Measurements from ENCODE around the gene DBX1. TPM values are rescaled to one million over a fixed set of nuclear protein-coding genes. Genes with fewer than 3 reads are reported as not detected.
"Not testable (repeated sequence)": the region's sequence is repeated elsewhere in the genome, so short reads cannot be mapped to it uniquely, and the experiment has no call there.

Gene DBX1
- total RNA-seq (2014; rRNA removed; shearing (Covaris generic)): not detected in 2 replicates
- polyA plus RNA-seq (2014; cell fraction: nucleus; rRNA removed): not detected in 2 replicates

- no peak for DNase-seq (ENCODE audit: extremely low read depth, low read depth)
These were observed at the start of gene DBX1 for GRCh38 chr11:20160425-20161229. Gene DBX1 (minus strand): TSS chr11:20160475. CDS start chr11:20160324, 151 bp downstream.

- DNase-seq (ENCODE audit: extremely low read depth, low read depth): no peak
These were observed 48.4 kb upstream of the DBX1 start for GRCh38 chr11:20208622-20209111.

GRCh38 chr11:20207781-20208621 is 47.7 kb upstream of the DBX1 start:
- DNase-seq (ENCODE audit: extremely low read depth, low read depth): no peak

- no peak for DNase-seq (ENCODE audit: extremely low read depth, low read depth)
These were observed 45.5 kb upstream of the DBX1 start for GRCh38 chr11:20205807-20206206.

GRCh38 chr11:20204681-20205080 is 44.4 kb upstream of the DBX1 start:
- no peak for DNase-seq (ENCODE audit: extremely low read depth, low read depth)

- no peak for DNase-seq (ENCODE audit: extremely low read depth, low read depth)
These were observed 43.6 kb upstream of the DBX1 start for GRCh38 chr11:20203831-20204230.

GRCh38 chr11:20201231-20201630 is 41.0 kb upstream of the DBX1 start:
- DNase-seq (ENCODE audit: extremely low read depth, low read depth): no peak

GRCh38 chr11:20200331-20200955 is 40.2 kb upstream of the DBX1 start:
- DNase-seq (ENCODE audit: extremely low read depth, low read depth): not testable (repeated sequence)

- no peak for DNase-seq (ENCODE audit: extremely low read depth, low read depth)
These were observed 37.6 kb upstream of the DBX1 start for GRCh38 chr11:20197881-20198280.

- DNase-seq (ENCODE audit: extremely low read depth, low read depth): no peak
These were observed 34.2 kb upstream of the DBX1 start for GRCh38 chr11:20194470-20194869.

GRCh38 chr11:20193307-20193706 is 33.0 kb upstream of the DBX1 start:
- no peak for DNase-seq (ENCODE audit: extremely low read depth, low read depth)

GRCh38 chr11:20192641-20193040 is 32.4 kb upstream of the DBX1 start:
- no peak for DNase-seq (ENCODE audit: extremely low read depth, low read depth)

GRCh38 chr11:20192151-20192550 is 31.9 kb upstream of the DBX1 start:
- DNase-seq (ENCODE audit: extremely low read depth, low read depth): no peak

- DNase-seq (ENCODE audit: extremely low read depth, low read depth): no peak
These were observed 18.7 kb upstream of the DBX1 start for GRCh38 chr11:20178976-20179375.

- no peak for DNase-seq (ENCODE audit: extremely low read depth, low read depth)
These were observed 16.9 kb upstream of the DBX1 start for GRCh38 chr11:20177136-20177535.

GRCh38 chr11:20172721-20173447 is 12.6 kb upstream of the DBX1 start:
- no peak for DNase-seq (ENCODE audit: extremely low read depth, low read depth)

GRCh38 chr11:20163783-20164481 is 3.7 kb upstream of the DBX1 start:
- no peak for DNase-seq (ENCODE audit: extremely low read depth, low read depth)

- DNase-seq (ENCODE audit: extremely low read depth, low read depth): no peak
These were observed 2.8 kb upstream of the DBX1 start for GRCh38 chr11:20162824-20163782.
